GM18870 (cell line): ENCODE measurements around the gene P3H2.

Experiments
- ATAC-seq: cut with Tn5 transposase; IDR thresholded peaks from one replicate; pipeline ENCODE4 v1.9.1; 2021; ENCODE audit warnings: moderate library complexity; ENCODE audit not compliant: unreplicated experiment

The P3H2 gene

GRCh38 chr3:189950258-189950657, 170.4 kb downstream of the P3H2 start:
- ATAC-seq, result no peak

GRCh38 chr3:189949580-189949979, 171.1 kb downstream of the P3H2 start:
- no peak for ATAC-seq

- no peak for ATAC-seq
Measured at GRCh38 chr3:189948724-189949045, 172.0 kb downstream of the P3H2 start.

GRCh38 chr3:189947948-189948723, 172.6 kb downstream of the P3H2 start:
- no peak for ATAC-seq

- no peak for ATAC-seq
Measured at GRCh38 chr3:189947068-189947467, 173.6 kb downstream of the P3H2 start.

- ATAC-seq, result no peak
Measured at GRCh38 chr3:189945935-189946709, 174.6 kb downstream of the P3H2 start.

- ATAC-seq, result no peak
Measured at GRCh38 chr3:189944285-189945145, 176.2 kb downstream of the P3H2 start.

GRCh38 chr3:189942948-189943347, 177.7 kb downstream of the P3H2 start:
- ATAC-seq, result no peak

- no peak for ATAC-seq
Measured at GRCh38 chr3:189941679-189942078, 179.0 kb downstream of the P3H2 start.

- ATAC-seq, result no peak
Measured at GRCh38 chr3:189941125-189941524, 179.6 kb downstream of the P3H2 start.

- ATAC-seq, result no peak
Measured at GRCh38 chr3:189937302-189938127, 183.2 kb downstream of the P3H2 start.

GRCh38 chr3:189936201-189936945, 184.3 kb downstream of the P3H2 start:
- ATAC-seq, result no peak

GRCh38 chr3:189927975-189928895, 192.5 kb downstream of the P3H2 start:
- no peak for ATAC-seq

GRCh38 chr3:189921770-189922169, 198.9 kb downstream of the P3H2 start:
- ATAC-seq, result no peak

GRCh38 chr3:189914799-189915198, 205.9 kb downstream of the P3H2 start:
- ATAC-seq, result no peak

- no peak for ATAC-seq
Measured at GRCh38 chr3:189911001-189911400, 209.7 kb downstream of the P3H2 start.

- no peak for ATAC-seq
Measured at GRCh38 chr3:189909573-189909972, 211.1 kb downstream of the P3H2 start.

GRCh38 chr3:189909139-189909538, 211.6 kb downstream of the P3H2 start:
- no peak for ATAC-seq

- ATAC-seq, result no peak
Measured at GRCh38 chr3:189908646-189909045, 212.1 kb downstream of the P3H2 start.
